Pancreas (tissue), 10 donors: ENCODE results near the gene CDKN2C. TPM values are rescaled to one million over a fixed set of nuclear protein-coding genes. Genes with fewer than 3 reads are reported as not detected.

Experiments
- ATAC-seq, 4 donors: fragments of 200-7000 bp; cut with Tn5 transposase; one replicate each; pipeline versions ENCODE4 v1.8.0 to v1.9.1; 2020; ENCODE audit warnings: mild to moderate bottlenecking in 4 of 4, moderate library complexity in 4 of 4
- DNase-seq, 6 donors: peaks; one replicate each; pipeline ENCODE4 v3.0.0-alpha.2; 2020
- FAIRE-seq: peaks from 2 replicates; lab custom pipeline; 2012; peaks lifted over from hg19 to GRCh38; lab: Jason Lieb, UNC
- H3K27ac ChIP-seq, 4 donors: fragments of 200-600 bp; sonication (generic); 1 replicate in 3 of 4; 2 replicates in 1 of 4; pipeline versions ENCODE4 v1.5.0 to v1.8.0; 2020
- H3K27me3 ChIP-seq, 4 donors: fragments of 200-600 bp; one replicate each; pipeline ENCODE4 v1.8.0; 2021
- H3K36me3 ChIP-seq, 3 donors: fragments of 200-600 bp; sonication (generic) in 1 of 3; one replicate each; pipeline versions ENCODE4 v1.5.0 to v1.8.0; 2020 to 2021
- H3K4me1 ChIP-seq, 3 donors: fragments of 200-600 bp; one replicate each; pipeline ENCODE4 v1.8.0; 2021
- H3K4me3 ChIP-seq, 4 donors: fragments of 200-600 bp; sonication (generic) in 2 of 4; one replicate each; pipeline versions ENCODE4 v1.5.0 to v1.8.0; 2020 to 2021
- H3K9me3 ChIP-seq, 4 donors: fragments of 200-600 bp; one replicate each; pipeline ENCODE4 v1.8.0; 2021
- CTCF ChIP-seq, 4 donors: fragments of 200-600 bp; sonication (generic) in 3 of 4; IDR thresholded peaks; one replicate each; pipeline versions ENCODE4 v1.5.0 to v1.8.0; 2021; ENCODE audit warnings: antibody characterized with exemption in 4 of 4
- WGBS, 2 donors: extraction: QIAGEN DNeasy Blood & Tissue Kit; methylation state at CpG; one replicate each; pipeline ENCODE4 v1.1.7; 2013; 5-methylcytosine and 5-hydroxymethylcytosine counted together
- intact Hi-C, 3 donors: fragments of 100-400 bp; cut with DNase I; formaldehyde crosslinking; loops; one replicate each; pipeline versions ENCODE4 v1.11.1 to v1.14.2; 2022
- polyA plus RNA-seq, 2 donors: library from polyadenylated mRNA; stranded (reverse); fragments of 200-250 nt; gene quantifications; one replicate each; pipeline ENCODE4 v1.2.3, GENCODE V29; 2013
- total RNA-seq, 6 donors: library from RNA; stranded (reverse); fragmentation: NEBNext Ultra II Directional in 4 of 6; extraction: Animal tissue kit (Norgen Biotek cat#: 25700) in 4 of 6; gene quantifications; one replicate each; pipeline versions ENCODE4 v1.2.1 to v1.2.4, GENCODE V29; 2021 to 2023
- donor health status: healthy with polysubstance abuse.
- donor health status: DM: no; HTN: no; CAD: no; lungs with moderate emphysema.
- donor health status: DM: no; HTN: no; CAD: no.
- donor health status: control.
- donor health status: control.
- donor health status: Bipolar disorder and iron deficiency.
- donor health status: DM: yes; HTN: yes; CAD: no.
- donor health status: DM: no; HTN: no; CAD: no.
- donor health status: DM: no; HTN: no; CAD: no.
- donor health status: DM: yes; HTN: yes; CAD: no.

Gene CDKN2C
- total and polyA plus RNA-seq, 8 donors: 4.3 to 11.5 (median 7.8) TPM

- no peak for ATAC-seq
- Histone ChIP-seq H3K27me3 (no peaks in the 10 kb centered on the region), H3K4me1 (peaks cover 0 to 20% (median 14%) of the 10 kb centered on the region in 3 donors), H3K27ac (peak overlapping the region in 3 of 4 donors; percentile 19 to 94 (median 93)), H3K4me3 (peak overlapping the region in 1 of 4 donors; percentile 91), H3K9me3 (no peaks in the 10 kb centered on the region), H3K36me3 (no peaks in the 10 kb centered on the region)
- no peak for DNase-seq
- TF ChIP-seq CTCF (IDR thresholded peaks at IDR 0.05): no peak
- FAIRE-seq: peak; percentile 5
- intact Hi-C loops: no loop called here
- 33 to 38% methylated on average over 1 of the region's 1 CpG for WGBS, 2 donors
These were observed 9.9 kb downstream of the CDKN2C start for GRCh38 chr1:50979937-50980336.

- Histone ChIP-seq H3K27me3 (no peaks in the 10 kb centered on the region), H3K36me3 (no peaks in the 10 kb centered on the region), H3K4me1 (peaks cover 0 to 20% (median 14%) of the 10 kb centered on the region in 3 donors), H3K27ac (peak overlapping the region in 2 of 4 donors; percentile 93 to 94), H3K4me3 (no peak overlapping the region), H3K9me3 (no peaks in the 10 kb centered on the region)
- FAIRE-seq: peak; percentile 26
- TF ChIP-seq CTCF (IDR thresholded peaks at IDR 0.05): no peak
- no peak for ATAC-seq
- DNase-seq: no peak
- intact Hi-C loops: no loop called here
These were observed 10.5 kb downstream of the CDKN2C start for GRCh38 chr1:50980505-50980904.

- WGBS, 2 donors: 66 to 67% methylated on average over 1 of the region's 1 CpG
- TF ChIP-seq CTCF (IDR thresholded peaks at IDR 0.05): no peak
- FAIRE-seq (no peak), DNase-seq (no peak), ATAC-seq (peak in 1 of 4 donors; percentile 15)
- Histone ChIP-seq H3K9me3 (no peaks in the 10 kb centered on the region), H3K27me3 (no peaks in the 10 kb centered on the region), H3K4me1 (peaks cover 0 to 20% (median 14%) of the 10 kb centered on the region in 3 donors), H3K4me3 (no peak overlapping the region), H3K36me3 (no peaks in the 10 kb centered on the region), H3K27ac (peak overlapping the region in 3 of 4 donors; percentile 8 to 93 (median 36))
- intact Hi-C loops: no loop called here
These were observed 11.7 kb downstream of the CDKN2C start for GRCh38 chr1:50981741-50982140.

- Histone ChIP-seq H3K4me1 (peaks cover 0 to 20% (median 14%) of the 10 kb centered on the region in 3 donors), H3K4me3 (no peak overlapping the region), H3K27me3 (no peaks in the 10 kb centered on the region), H3K27ac (peak overlapping the region in 2 of 4 donors; percentile 36 to 93), H3K36me3 (no peaks in the 10 kb centered on the region), H3K9me3 (no peaks in the 10 kb centered on the region)
- no peak for FAIRE-seq
- WGBS, 2 donors: 83 to 86% methylated on average over 3 of the region's 3 CpGs
- DNase-seq: no peak
- no peak for ATAC-seq
- no peak for TF ChIP-seq CTCF (IDR thresholded peaks at IDR 0.05)
- intact Hi-C loops: no loop called here
These were observed 12.6 kb downstream of the CDKN2C start for GRCh38 chr1:50982611-50983010.

GRCh38 chr1:50983219-50983802 lies 13.3 kb downstream of the CDKN2C start:
- ATAC-seq: no peak
- Histone ChIP-seq H3K4me3 (no peak overlapping the region), H3K9me3 (no peaks in the 10 kb centered on the region), H3K27me3 (no peaks in the 10 kb centered on the region), H3K27ac (peak overlapping the region in 1 of 4 donors; percentile 38), H3K36me3 (no peaks in the 10 kb centered on the region), H3K4me1 (peaks cover 0 to 20% (median 14%) of the 10 kb centered on the region in 3 donors)
- no peak for FAIRE-seq
- intact Hi-C loops: no loop called here
- no peak for DNase-seq
- 41 to 44% methylated on average over 2 of the region's 2 CpGs for WGBS, 2 donors
- no peak for TF ChIP-seq CTCF (IDR thresholded peaks at IDR 0.05)
